HepG2 (cell line): ENCODE results near the gene LNPK. TPM values are rescaled to one million over a fixed set of nuclear protein-coding genes. Genes with fewer than 3 reads are reported as not detected.

Experiments
- ATAC-seq: fragments of 200-7000 bp; cut with Tn5 transposase; 3 replicates; pipeline ENCODE4 v1.9.1; 2020; ENCODE audit warnings: mild to moderate bottlenecking, moderate library complexity
- BruUV-seq: library from RNA; stranded (reverse); fragments of 400-500 nt; replicated peaks from 2 replicates; lab custom pipeline; 2021; lab: Mats Ljungman, UMichigan
- CTCF ChIA-PET: fragments of 300-600 bp; formaldehyde crosslinking; extraction: SDS; loops from one replicate; lab custom pipeline; 2021; ENCODE audit warnings: low total read pairs, inconsistent platforms, low intra/inter-chr PET ratio; lab: Yijun Ruan, JAX
- POLR2A ChIA-PET: fragments of 350-600 bp; sonication (Branson Sonifier 250); formaldehyde crosslinking; loops from one replicate; lab custom pipeline; 2020; ENCODE audit warnings: antibody characterized with exemption, inconsistent platforms; lab: Yijun Ruan, JAX
- DNase-seq: peaks from one replicate; pipeline ENCODE4 v3.0.0-alpha.2; 2015; ENCODE audit warnings: low spot score
- FAIRE-seq: peaks from 3 replicates; lab custom pipeline; 2011; peaks lifted over from hg19 to GRCh38; lab: Jason Lieb, UNC
- H2AFZ ChIP-seq: one replicate; pipeline ENCODE4 v1.6.1; 2011; ENCODE audit warnings: low read length, inconsistent platforms
- H3K27ac ChIP-seq: fragments of 300-600 bp; 3 replicates; pipeline ENCODE4 v1.8.0; 2011; ENCODE audit warnings: mixed run types, mild to moderate bottlenecking, mixed read lengths, low read length, inconsistent platforms; ENCODE audit not compliant: insufficient read depth; ENCODE audit errors: extremely low read length
- H3K27me3 ChIP-seq, 2 experiments: fragments of 200-600 bp in 1 of 2; 2 replicates in 1 of 2; 3 replicates in 1 of 2; pipeline versions ENCODE4 v1.6.0 to v1.8.0; 2011; ENCODE audit warnings: low read length in 2 of 2, mild to moderate bottlenecking in 2 of 2, moderate library complexity in 2 of 2, inconsistent platforms in 1 of 2; ENCODE audit not compliant: insufficient read depth in 2 of 2, control insufficient read depth in 1 of 2
- H3K36me3 ChIP-seq, 2 experiments: fragments of 200-600 bp in 1 of 2; replicated peaks in 1 of 2; 2 replicates in 1 of 2; 3 replicates in 1 of 2; pipeline versions ENCODE4 v1.5.1 to v1.8.0; 2011; ENCODE audit warnings: low read length in 2 of 2, inconsistent platforms in 1 of 2; ENCODE audit not compliant: insufficient read depth in 2 of 2, control insufficient read depth in 1 of 2
- H3K4me1 ChIP-seq: 2 replicates; pipeline ENCODE4 v1.5.1; 2012; ENCODE audit warnings: low read length, inconsistent platforms; ENCODE audit not compliant: insufficient read depth
- H3K4me2 ChIP-seq: 2 replicates; pipeline ENCODE4 v1.6.0; 2011; ENCODE audit warnings: low read depth, low read length, inconsistent platforms
- H3K4me3 ChIP-seq, 3 experiments: fragments of 200-600 bp in 1 of 3; sonication (generic), shearing (Covaris generic) in 1 of 3; replicated peaks in 1 of 3; 2 replicates each; pipeline ENCODE4 v1.5.1; 2011 to 2016; ENCODE audit warnings: low read length in 3 of 3, inconsistent platforms in 2 of 3, low read depth in 2 of 3, mild to moderate bottlenecking in 2 of 3, control low read depth in 1 of 3, mixed read lengths in 1 of 3; ENCODE audit not compliant: insufficient read depth in 1 of 3
- H3K79me2 ChIP-seq: one replicate; pipeline ENCODE4 v1.6.1; 2011; ENCODE audit warnings: low read length, inconsistent platforms; ENCODE audit not compliant: insufficient read depth
- H3K9ac ChIP-seq: 2 replicates; pipeline ENCODE4 v1.6.0; 2011; ENCODE audit warnings: mild to moderate bottlenecking, low read depth, low read length, inconsistent platforms; ENCODE audit not compliant: insufficient read depth
- H3K9me3 ChIP-seq: 2 replicates; pipeline ENCODE4 v1.5.1; 2012; ENCODE audit warnings: mild to moderate bottlenecking, low read length
- H4K20me1 ChIP-seq: 2 replicates; pipeline ENCODE4 v1.6.0; 2011; ENCODE audit warnings: inconsistent platforms, mild to moderate bottlenecking, low read length, moderate library complexity; ENCODE audit not compliant: insufficient read depth
- ELF4 ChIP-seq: sonication (generic); formaldehyde crosslinking; IDR thresholded peaks from 2 replicates; pipeline ENCODE4 v1.5.0; 2020; ENCODE audit warnings: missing genetic modification reagents, mild to moderate bottlenecking, moderate library complexity, borderline replicate concordance
- GPN1 ChIP-seq: sonication (generic); formaldehyde crosslinking; IDR thresholded peaks from 2 replicates; pipeline ENCODE4 v1.5.1; 2020; ENCODE audit warnings: missing genetic modification reagents, borderline replicate concordance
- MAF1 ChIP-seq: sonication (generic); formaldehyde crosslinking; IDR thresholded peaks from 2 replicates; pipeline ENCODE4 v1.5.0; 2020; ENCODE audit warnings: missing genetic modification reagents, borderline replicate concordance
- NKX3-1 ChIP-seq: sonication (generic); formaldehyde crosslinking; IDR thresholded peaks from 2 replicates; pipeline ENCODE4 v1.5.0; 2020; ENCODE audit warnings: missing genetic modification reagents
- NR3C1 ChIP-seq: sonication (generic); formaldehyde crosslinking; IDR thresholded peaks from 2 replicates; pipeline ENCODE4 v1.4.0; 2020; ENCODE audit warnings: missing genetic modification reagents
- PRPF4 ChIP-seq: fragments of 200-400 bp; formaldehyde crosslinking; IDR thresholded peaks from 2 replicates; pipeline ENCODE4 v1.6.1; 2016; ENCODE audit warnings: low read length, low read depth; ENCODE audit not compliant: poor library complexity, severe bottlenecking
- RBM39 ChIP-seq: fragments of 200-400 bp; formaldehyde crosslinking; IDR thresholded peaks from one replicate; pipeline ENCODE4 v1.6.1; 2018; ENCODE audit warnings: antibody characterized with exemption, mild to moderate bottlenecking, low read depth, low read length; ENCODE audit not compliant: poor library complexity, severe bottlenecking
- ZBTB7B ChIP-seq: sonication (generic); formaldehyde crosslinking; IDR thresholded peaks from 2 replicates; pipeline ENCODE4 v1.4.0; 2020; ENCODE audit warnings: missing genetic modification reagents
- ZNF44 ChIP-seq: sonication (generic); formaldehyde crosslinking; IDR thresholded peaks from 2 replicates; pipeline ENCODE4 v1.5.1; 2020; ENCODE audit warnings: mild to moderate bottlenecking, missing genetic modification reagents
- ZNF563 ChIP-seq: sonication (generic); formaldehyde crosslinking; IDR thresholded peaks from 2 replicates; pipeline ENCODE4 v1.8.0; 2022; ENCODE audit warnings: mild to moderate bottlenecking, moderate library complexity, missing genetic modification reagents
- ZNF564 ChIP-seq: sonication (generic); formaldehyde crosslinking; IDR thresholded peaks from 2 replicates; pipeline ENCODE4 v1.8.1; 2023; ENCODE audit warnings: mild to moderate bottlenecking, missing genetic modification reagents
- WGBS: methylation state at CpG from one replicate; pipeline ENCODE4 v1.1.6; 2017; ENCODE audit warnings: low lambda C conversion rate; 5-methylcytosine and 5-hydroxymethylcytosine counted together
- in situ Hi-C: cut with HindIII; loops from 2 replicates; pipeline ENCODE4 v1.10.0; 2017; ENCODE audit warnings: low pct_unique_long_range_greater_than_20kb; ENCODE audit not compliant: extremely low pct_ligation_motif_present
- intact Hi-C: fragments of 100-400 bp; cut with micrococcal nuclease; formaldehyde crosslinking; loops from one replicate; pipeline ENCODE4 v1.10.0; 2022; ENCODE audit not compliant: unreplicated experiment
- polyA plus RNA-seq, 8 experiments: library from polyadenylated mRNA; depleted of rRNA in 3 of 8; stranded (reverse) in 7 of 8; unstranded in 1 of 8; fragments of >200 nt; fragmentation: Illumina TruSeq in 4 of 8; extraction: Trizol in 4 of 8; gene quantifications; 2 replicates each; pipeline versions ENCODE4 v1.2.1 to v1.2.3, GENCODE V29; 2011 to 2016; ENCODE audit warnings: low read depth in 4 of 8, missing spikeins in 1 of 8, mixed read lengths in 1 of 8; ENCODE audit not compliant: insufficient read depth in 1 of 8
- total RNA-seq, 5 experiments: library from RNA; depleted of rRNA; stranded (reverse); fragments of >200 nt; fragmentation: Illumina TruSeq; extraction: Trizol; gene quantifications; 2 replicates each; pipeline ENCODE4 v1.2.3, GENCODE V29; 2016; ENCODE audit warnings: low read depth in 1 of 5
- TF ChIP-seq, protein P1 (sequence below): sonication (generic); formaldehyde crosslinking; conservative IDR thresholded peaks from 2 replicates; pipeline ENCODE4 v1.8.0; 2022; ENCODE audit warnings: missing genetic modification reagents
- TF ChIP-seq, protein P2 (sequence below): sonication (generic); formaldehyde crosslinking; IDR thresholded peaks from 2 replicates; pipeline ENCODE4 v1.4.0; 2020; ENCODE audit warnings: missing genetic modification reagents
- TF ChIP-seq, protein P3 (sequence below): IDR thresholded peaks from 2 replicates; pipeline ENCODE4 v1.6.1; 2012; ENCODE audit warnings: low read depth, low read length, improper control_type of control experiment
- TF ChIP-seq, protein P4 (sequence below): sonication (generic); formaldehyde crosslinking; IDR thresholded peaks from 2 replicates; pipeline ENCODE4 v1.4.0; 2020; ENCODE audit warnings: missing genetic modification reagents
- TF ChIP-seq, protein P5 (sequence below): sonication (generic); formaldehyde crosslinking; IDR thresholded peaks from 2 replicates; pipeline ENCODE4 v1.4.0; 2020; ENCODE audit warnings: low read depth, mild to moderate bottlenecking, missing genetic modification reagents

Gene LNPK
- total and polyA plus RNA-seq, 2 of the 13 experiments (the other 11 are each of a cell fraction or from before 2014, with no cell fraction given): 25.4 to 26.1 TPM

DNA sequence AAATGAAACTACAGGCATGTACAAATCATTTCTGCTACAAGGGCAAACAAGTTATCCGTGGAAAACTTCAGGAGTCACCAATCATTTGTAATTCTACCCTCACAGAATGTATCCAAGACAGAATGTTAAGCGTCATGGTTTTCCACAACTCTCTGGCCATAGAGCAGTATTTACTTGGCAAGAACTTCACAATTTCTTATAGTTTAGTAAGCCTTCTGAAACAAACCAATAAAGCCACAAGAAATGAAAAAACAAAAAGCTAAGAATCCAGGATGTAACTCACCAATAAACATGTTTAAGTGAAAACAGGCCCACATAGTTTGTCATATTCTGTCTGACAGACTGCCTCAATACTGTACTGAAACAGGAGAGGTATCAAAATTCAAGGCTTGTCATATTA lies 70.3 kb downstream of the LNPK start (continued):
- TF ChIP-seq, protein P1, sequence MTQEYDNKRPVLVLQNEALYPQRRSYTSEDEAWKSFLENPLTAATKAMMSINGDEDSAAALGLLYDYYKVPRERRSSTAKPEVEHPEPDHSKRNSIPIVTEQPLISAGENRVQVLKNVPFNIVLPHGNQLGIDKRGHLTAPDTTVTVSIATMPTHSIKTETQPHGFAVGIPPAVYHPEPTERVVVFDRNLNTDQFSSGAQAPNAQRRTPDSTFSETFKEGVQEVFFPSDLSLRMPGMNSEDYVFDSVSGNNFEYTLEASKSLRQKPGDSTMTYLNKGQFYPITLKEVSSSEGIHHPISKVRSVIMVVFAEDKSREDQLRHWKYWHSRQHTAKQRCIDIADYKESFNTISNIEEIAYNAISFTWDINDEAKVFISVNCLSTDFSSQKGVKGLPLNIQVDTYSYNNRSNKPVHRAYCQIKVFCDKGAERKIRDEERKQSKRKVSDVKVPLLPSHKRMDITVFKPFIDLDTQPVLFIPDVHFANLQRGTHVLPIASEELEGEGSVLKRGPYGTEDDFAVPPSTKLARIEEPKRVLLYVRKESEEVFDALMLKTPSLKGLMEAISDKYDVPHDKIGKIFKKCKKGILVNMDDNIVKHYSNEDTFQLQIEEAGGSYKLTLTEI: no peak
- TF ChIP-seq RBM39 (no peak), ZNF564 (CRISPR knock-in tag) (no peak)
- TF ChIP-seq, protein P2, sequence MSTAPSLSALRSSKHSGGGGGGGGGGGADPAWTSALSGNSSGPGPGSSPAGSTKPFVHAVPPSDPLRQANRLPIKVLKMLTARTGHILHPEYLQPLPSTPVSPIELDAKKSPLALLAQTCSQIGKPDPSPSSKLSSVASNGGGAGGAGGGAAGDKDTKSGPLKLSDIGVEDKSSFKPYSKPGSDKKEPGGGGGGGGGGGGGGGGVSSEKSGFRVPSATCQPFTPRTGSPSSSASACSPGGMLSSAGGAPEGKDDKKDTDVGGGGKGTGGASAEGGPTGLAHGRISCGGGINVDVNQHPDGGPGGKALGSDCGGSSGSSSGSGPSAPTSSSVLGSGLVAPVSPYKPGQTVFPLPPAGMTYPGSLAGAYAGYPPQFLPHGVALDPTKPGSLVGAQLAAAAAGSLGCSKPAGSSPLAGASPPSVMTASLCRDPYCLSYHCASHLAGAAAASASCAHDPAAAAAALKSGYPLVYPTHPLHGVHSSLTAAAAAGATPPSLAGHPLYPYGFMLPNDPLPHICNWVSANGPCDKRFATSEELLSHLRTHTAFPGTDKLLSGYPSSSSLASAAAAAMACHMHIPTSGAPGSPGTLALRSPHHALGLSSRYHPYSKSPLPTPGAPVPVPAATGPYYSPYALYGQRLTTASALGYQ (CRISPR knock-in tag): no peak
- TF ChIP-seq, protein P3, sequence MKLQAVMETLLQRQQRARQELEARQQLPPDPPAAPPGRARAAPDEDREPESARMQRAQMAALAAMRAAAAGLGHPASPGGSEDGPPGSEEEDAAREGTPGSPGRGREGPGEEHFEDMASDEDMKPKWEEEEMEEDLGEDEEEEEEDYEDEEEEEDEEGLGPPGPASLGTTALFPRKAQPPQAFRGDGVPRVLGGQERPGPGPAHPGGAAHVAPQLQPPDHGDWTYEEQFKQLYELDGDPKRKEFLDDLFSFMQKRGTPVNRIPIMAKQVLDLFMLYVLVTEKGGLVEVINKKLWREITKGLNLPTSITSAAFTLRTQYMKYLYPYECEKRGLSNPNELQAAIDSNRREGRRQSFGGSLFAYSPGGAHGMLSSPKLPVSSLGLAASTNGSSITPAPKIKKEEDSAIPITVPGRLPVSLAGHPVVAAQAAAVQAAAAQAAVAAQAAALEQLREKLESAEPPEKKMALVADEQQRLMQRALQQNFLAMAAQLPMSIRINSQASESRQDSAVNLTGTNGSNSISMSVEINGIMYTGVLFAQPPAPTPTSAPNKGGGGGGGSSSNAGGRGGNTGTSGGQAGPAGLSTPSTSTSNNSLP: no peak

DNA sequence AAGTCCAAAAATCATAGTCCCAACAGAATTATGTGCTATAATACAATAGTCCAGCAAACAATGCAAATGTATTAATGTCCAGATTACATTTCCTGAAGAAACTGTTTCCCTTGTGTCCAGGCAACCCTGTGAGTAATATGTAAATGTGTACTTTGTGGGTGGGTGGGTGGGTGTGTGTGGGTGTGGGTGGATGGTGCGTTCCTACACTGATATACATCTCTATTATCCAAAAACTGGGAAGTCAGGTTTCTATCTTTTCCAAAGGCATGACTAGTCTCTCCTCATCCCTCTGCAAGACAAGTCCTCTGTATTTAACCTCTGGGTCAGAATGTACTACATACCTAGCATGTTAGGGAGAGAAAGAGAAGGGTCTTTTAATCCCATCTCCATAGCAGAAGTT lies 71.6 kb downstream of the LNPK start:
- FAIRE-seq: no peak
- no peak overlapping the region for H3K27ac ChIP-seq
- CTCF ChIA-PET: no interaction called here
- H4K20me1 ChIP-seq: no peaks in the 10 kb centered on the region
- intact Hi-C loops: no loop called here
- no peaks in the 10 kb centered on the region for H3K4me1 ChIP-seq
- H3K9me3 ChIP-seq: no peaks in the 10 kb centered on the region
- POLR2A ChIA-PET: no interaction called here
- H3K4me2 ChIP-seq: no peak overlapping the region
- in situ Hi-C loops: no loop called here
- peaks cover 2 to 15% of the 10 kb centered on the region in 2 experiments; a peak in 4 of 5 replicates for H3K36me3 ChIP-seq
- BruUV-seq: no TSS peak
- no peaks in the 10 kb centered on the region for H3K79me2 ChIP-seq
- no peak overlapping the region for H2AFZ ChIP-seq
- DNase-seq: no peak
- WGBS: 90% methylated on average over 1 of the region's 1 CpG
- H3K27me3 ChIP-seq: no peaks in the 10 kb centered on the region
- ATAC-seq: no peak
- no peak overlapping the region for H3K4me3 ChIP-seq
- H3K9ac ChIP-seq: no peak overlapping the region
- TF ChIP-seq NKX3-1 (CRISPR knock-in tag) (no peak), ZNF44 (CRISPR knock-in tag) (no peak), NR3C1 (no peak), ZBTB7B (CRISPR knock-in tag) (no peak), ZNF563 (no peak), ELF4 (CRISPR knock-in tag) (no peak), MAF1 (CRISPR knock-in tag) (no peak), PRPF4 (no peak), GPN1 (CRISPR knock-in tag) (no peak)
- TF ChIP-seq, protein P4, sequence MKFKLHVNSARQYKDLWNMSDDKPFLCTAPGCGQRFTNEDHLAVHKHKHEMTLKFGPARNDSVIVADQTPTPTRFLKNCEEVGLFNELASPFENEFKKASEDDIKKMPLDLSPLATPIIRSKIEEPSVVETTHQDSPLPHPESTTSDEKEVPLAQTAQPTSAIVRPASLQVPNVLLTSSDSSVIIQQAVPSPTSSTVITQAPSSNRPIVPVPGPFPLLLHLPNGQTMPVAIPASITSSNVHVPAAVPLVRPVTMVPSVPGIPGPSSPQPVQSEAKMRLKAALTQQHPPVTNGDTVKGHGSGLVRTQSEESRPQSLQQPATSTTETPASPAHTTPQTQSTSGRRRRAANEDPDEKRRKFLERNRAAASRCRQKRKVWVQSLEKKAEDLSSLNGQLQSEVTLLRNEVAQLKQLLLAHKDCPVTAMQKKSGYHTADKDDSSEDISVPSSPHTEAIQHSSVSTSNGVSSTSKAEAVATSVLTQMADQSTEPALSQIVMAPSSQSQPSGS: no peak
- TF ChIP-seq, protein P5, sequence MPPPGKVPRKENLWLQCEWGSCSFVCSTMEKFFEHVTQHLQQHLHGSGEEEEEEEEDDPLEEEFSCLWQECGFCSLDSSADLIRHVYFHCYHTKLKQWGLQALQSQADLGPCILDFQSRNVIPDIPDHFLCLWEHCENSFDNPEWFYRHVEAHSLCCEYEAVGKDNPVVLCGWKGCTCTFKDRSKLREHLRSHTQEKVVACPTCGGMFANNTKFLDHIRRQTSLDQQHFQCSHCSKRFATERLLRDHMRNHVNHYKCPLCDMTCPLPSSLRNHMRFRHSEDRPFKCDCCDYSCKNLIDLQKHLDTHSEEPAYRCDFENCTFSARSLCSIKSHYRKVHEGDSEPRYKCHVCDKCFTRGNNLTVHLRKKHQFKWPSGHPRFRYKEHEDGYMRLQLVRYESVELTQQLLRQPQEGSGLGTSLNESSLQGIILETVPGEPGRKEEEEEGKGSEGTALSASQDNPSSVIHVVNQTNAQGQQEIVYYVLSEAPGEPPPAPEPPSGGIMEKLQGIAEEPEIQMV (CRISPR knock-in tag): no peak
